ENCODE measurements around the gene SREBF2. TPM values are rescaled to one million over a fixed set of nuclear protein-coding genes. Genes with fewer than 3 reads are reported as not detected.

Gene SREBF2
- 537 and 614 TPM in 2 replicates for total RNA-seq (2013; cell fraction: nucleolus; rRNA removed)
- 62.9 and 75.3 TPM in 2 replicates for total RNA-seq (2014; rRNA removed)
- total RNA-seq (2014; rRNA removed; fragmentation: Illumina TruSeq; extraction: Trizol), result 52.2 and 56.3 TPM in 2 replicates
- 171 and 177 TPM in 2 replicates for total RNA-seq (2021)
- 105 TPM for polyA plus RNA-seq (2011; ENCODE audit: low read depth)
- 94.7 and 124 TPM in 2 replicates for polyA plus RNA-seq (2011; rRNA removed)
- polyA plus RNA-seq (2011; cell fraction: cytosol; rRNA removed), result 139 and 162 TPM in 2 replicates
- polyA plus RNA-seq (2011; cell fraction: nucleus; rRNA removed), result 458 and 495 TPM in 2 replicates
- polyA plus RNA-seq (2012), result 149 and 160 TPM in 2 replicates
- polyA plus RNA-seq (2014; fragmentation: Illumina TruSeq; extraction: Trizol), result 144 and 150 TPM in 2 replicates
- polyA plus RNA-seq (2014; fragmentation: Nextera tagmentation; extraction: Ambion mirVana), result 1 to 10 TPM; 2.4 to 3.6 TPM
- polyA plus RNA-seq (2014; rRNA removed), result 160 and 184 TPM in 2 replicates
- 10 to 100 TPM; 73.8 to 82.3 TPM for polyA plus RNA-seq (2016; fragmentation: Nextera tagmentation; extraction: Ambion mirVana)
- polyA minus RNA-seq (2011; rRNA and poly(A)+ RNA removed), result 180 and 262 TPM in 2 replicates
- polyA minus RNA-seq (2011; cell fraction: cytosol; rRNA and poly(A)+ RNA removed), result 77.4 and 82.9 TPM in 2 replicates
- 89.6 and 141 TPM in 2 replicates for polyA minus RNA-seq (2011; cell fraction: nucleus; rRNA and poly(A)+ RNA removed)
- percentile 96 among the genes with signal in this experiment for Bru-seq, nascent RNA
- BruChase-seq, experiment 1, labeled RNA remaining after a 6-hour chase, result percentile 98 among the genes with signal in this experiment
- BruChase-seq, experiment 2, labeled RNA remaining after a 2-hour chase, result percentile 96 among the genes with signal in this experiment
- long read RNA-seq, experiment 1, full-length matches to known transcripts, result 8 of 14 reads
- long read RNA-seq, experiment 1, partial matches to known transcripts, result 3 of 14 reads
- long read RNA-seq, experiment 1, other reads (novel, unspliced or antisense), result 3 of 14 reads
- long read RNA-seq, experiment 2, partial matches to known transcripts, result 3 of 11 reads
- long read RNA-seq, experiment 2, other reads (novel, unspliced or antisense), result 8 of 11 reads

- Histone ChIP-seq H4K20me1 (ENCODE audit: control insufficient read depth, insufficient read depth) (no peaks in the 10 kb centered on the region), H3K27ac (ENCODE audit: control insufficient read depth, insufficient read depth) (peak within 1 kb of the TSS; percentile 95), H3K4me3 (peak within 1 kb of the TSS; percentile 92), H3K9ac (ENCODE audit: control insufficient read depth, insufficient read depth, low read length) (peak within 1 kb of the TSS; percentile 88), H3K36me3 (ENCODE audit: control insufficient read depth in 2 of 2, insufficient read depth in 2 of 2, low read length in 1 of 2) (peaks cover 2 to 14% of the 10 kb centered on the region in 2 experiments; a peak in 3 of 4 replicates), H3K79me2 (ENCODE audit: control insufficient read depth, insufficient read depth, low read length) (peaks cover 58% of the 10 kb centered on the region), H3K4me1 (ENCODE audit: control insufficient read depth, insufficient read depth, low read length) (peaks cover 12% of the 10 kb centered on the region), H2AFZ (ENCODE audit: control insufficient read depth, low read depth, low read length) (peak within 1 kb of the TSS; percentile 23), H3K9me3 (replicated peaks; ENCODE audit: control insufficient read depth, insufficient read depth, low read length) (no peaks in the 10 kb centered on the region; the same call in 2 of the 3 replicates), H3K4me2 (ENCODE audit: control insufficient read depth, insufficient read depth) (peak within 1 kb of the TSS; percentile 88), H3K27me3 (replicated peaks in 1 of 2; ENCODE audit: control insufficient read depth in 2 of 2, insufficient read depth in 2 of 2, low read length in 1 of 2) (no peaks in the 10 kb centered on the region)
- ChIA-PET SMC1A (ENCODE audit: uncharacterized antibody, unreplicated experiment) (interaction anchor here (0.7 to 6.2 kb wide), 15 partner anchors 12 to 136 kb away, joined by 3 to 62 read pairs (median 8); partner anchors contain the start of gene CCDC134), RAD21 (ENCODE audit: unreplicated experiment) (interaction anchor here (0.6 to 11.0 kb wide), 18 partner anchors 11 to 136 kb away, joined by 3 to 84 read pairs (median 4); partner anchors contain the start of genes CCDC134 and TNFRSF13C), CTCF (interaction anchor here (0.6 to 5.2 kb wide), 11 partner anchors 9 to 135 kb away, joined by 3 to 51 read pairs (median 7); no protein-coding TSS in a partner anchor), POLR2A (interaction anchor here (0.5 to 7.8 kb wide), 20 partner anchors 10 to 364 kb away, joined by 3 to 72 read pairs (median 4); partner anchors contain the start of genes ACO2, CCDC134, CENPM and PHF5A)
- in situ Hi-C loops (cut with MboI) (loop anchor here (5.0 kb wide), 1 partner anchor 115 kb away; the partner anchor contains the start of gene CENPM), intact Hi-C loops (cut with micrococcal nuclease; ENCODE audit: unreplicated experiment) (loop anchor here (1.0 to 5.0 kb wide), 4 partner anchors 30 to 606 kb away; no protein-coding TSS in a partner anchor)
- ATAC-seq (peak; percentile 92), FAIRE-seq (peak; percentile 85), DNase-seq (ENCODE audit: low read depth, low spot score) (peak; percentile 99)
- BruUV-seq (replicated peaks), result no TSS peak
- WGBS (ENCODE audit: insufficient coverage, insufficient replicate concordance, low lambda C conversion rate, missing lambda C conversion rate), result 1% methylated on average over 45 of the region's 75 CpGs
- TF ChIP-seq, protein P1, sequence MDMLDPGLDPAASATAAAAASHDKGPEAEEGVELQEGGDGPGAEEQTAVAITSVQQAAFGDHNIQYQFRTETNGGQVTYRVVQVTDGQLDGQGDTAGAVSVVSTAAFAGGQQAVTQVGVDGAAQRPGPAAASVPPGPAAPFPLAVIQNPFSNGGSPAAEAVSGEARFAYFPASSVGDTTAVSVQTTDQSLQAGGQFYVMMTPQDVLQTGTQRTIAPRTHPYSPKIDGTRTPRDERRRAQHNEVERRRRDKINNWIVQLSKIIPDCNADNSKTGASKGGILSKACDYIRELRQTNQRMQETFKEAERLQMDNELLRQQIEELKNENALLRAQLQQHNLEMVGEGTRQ (IDR thresholded peaks at IDR 0.05; ENCODE audit: borderline replicate concordance, low read depth, low read length), result no peak
- TF ChIP-seq ZNF622 (IDR thresholded peaks at IDR 0.05), result no peak
- TF ChIP-seq GATAD2B (conservative IDR thresholded peaks at IDR 0.05; ENCODE audit: low read depth), result peak; percentile 61; the same call in 1 of the 2 replicates
- TF ChIP-seq RAD51 (IDR thresholded peaks at IDR 0.05), result no peak
- no peak for TF ChIP-seq MYB (IDR thresholded peaks at IDR 0.05; ENCODE audit: borderline replicate concordance, low read depth, low read length)
- TF ChIP-seq MTA3 (IDR thresholded peaks at IDR 0.05; ENCODE audit: borderline replicate concordance, low read length), result no peak; the same call in 1 of the 2 replicates
- TF ChIP-seq ZBTB11 (CRISPR knock-in tag; IDR thresholded peaks at IDR 0.05), result 0 out of 2 replicates have a peak, but pooled peaks have one; percentile 26
- no peak for TF ChIP-seq KAT2A (conservative IDR thresholded peaks at IDR 0.05; ENCODE audit: control insufficient read depth, low read depth, low read length)
- TF ChIP-seq TCF7 (IDR thresholded peaks at IDR 0.05; ENCODE audit: borderline replicate concordance), result no peak
Observed at GRCh38 chr22:41832553-41833368, at the start of gene SREBF2. TSS of gene SREBF2 (plus strand) at chr22:41833105. CDS start at chr22:41833271, 166 bp downstream.
